Activated CD4-positive, alpha-beta T cell treated with anti-CD3 and anti-CD28 coated beads, Interleukin-2, amount 50 U/mL, for 16 hours (primary cell): ENCODE data around the gene ASS1.

Experiments used
- DNase-seq: peaks from one replicate; pipeline ENCODE4 v3.0.0-alpha.2; 2020

Gene ASS1

GRCh38 chr9:130537346-130538050 is 92.7 kb downstream of the ASS1 start:
- no peak for DNase-seq

DNA sequence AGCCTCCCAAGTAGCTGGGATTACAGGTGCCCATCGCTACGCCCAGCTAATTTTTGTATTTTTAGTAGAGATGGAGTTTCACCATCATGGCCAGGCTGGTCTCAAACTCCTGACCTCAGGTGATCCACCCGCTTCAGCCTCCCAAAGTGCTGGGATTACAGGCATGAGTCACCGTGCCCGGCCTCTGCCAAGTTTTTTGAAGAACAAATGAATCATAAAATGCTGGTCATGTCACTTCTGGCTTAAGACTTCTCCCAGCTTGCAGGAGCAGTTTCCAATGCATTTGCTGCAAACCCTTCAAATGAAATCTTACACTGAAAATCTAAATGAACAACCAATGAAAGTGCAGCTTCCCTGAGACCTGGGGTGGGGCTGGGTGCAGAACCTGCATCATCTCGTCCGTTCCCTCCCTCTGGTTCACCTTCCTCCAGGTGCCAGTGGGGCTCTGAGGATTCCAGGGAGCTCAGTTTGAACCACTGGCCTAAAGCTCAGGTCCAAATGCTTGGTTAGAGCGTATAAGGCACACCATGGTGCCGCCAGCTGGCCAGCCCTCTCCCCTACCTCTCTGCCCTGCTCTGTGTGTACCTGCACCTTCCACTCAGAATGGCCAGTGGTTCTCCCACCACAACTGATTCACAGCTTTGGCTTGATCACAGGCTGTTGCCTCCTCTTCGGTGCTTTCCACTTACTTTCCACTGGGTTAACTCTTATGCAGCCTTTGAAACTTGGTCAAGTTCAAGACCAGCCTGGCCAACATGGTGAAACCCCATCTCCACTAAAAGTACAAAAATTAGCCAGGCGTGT is 94.9 kb downstream of the ASS1 start:
- no peak for DNase-seq

GRCh38 chr9:130541533-130541932 is 96.8 kb downstream of the ASS1 start:
- DNase-seq: no peak

GRCh38 chr9:130542038-130542437 is 97.3 kb downstream of the ASS1 start:
- DNase-seq: no peak

- DNase-seq: no peak
Observed at GRCh38 chr9:130542457-130543228, 97.9 kb downstream of the ASS1 start.

- no peak for DNase-seq
Observed at GRCh38 chr9:130543368-130543767, 98.6 kb downstream of the ASS1 start.

DNA sequence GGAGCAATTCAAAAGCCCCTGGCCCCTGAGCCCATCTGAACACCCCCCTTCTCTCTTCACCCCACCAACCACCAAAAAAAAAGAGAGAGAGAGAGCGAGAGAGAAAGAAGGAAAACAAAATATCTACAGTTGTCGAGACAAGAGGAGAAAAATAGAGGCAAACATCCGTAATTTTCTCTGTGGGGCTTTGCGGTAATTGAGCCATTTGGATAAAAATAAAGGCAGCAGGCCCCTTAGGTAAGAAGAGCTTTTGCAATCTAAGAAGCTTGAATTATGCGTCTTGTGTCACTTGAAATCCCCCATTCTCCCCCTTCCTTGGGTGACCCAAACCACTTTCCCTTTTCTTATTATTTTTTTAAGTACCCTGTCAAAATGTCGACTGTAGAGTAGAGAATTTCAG is 99.1 kb downstream of the ASS1 start:
- DNase-seq: no peak

- DNase-seq: no peak
Observed at GRCh38 chr9:130544364-130544763, 99.6 kb downstream of the ASS1 start.

DNA sequence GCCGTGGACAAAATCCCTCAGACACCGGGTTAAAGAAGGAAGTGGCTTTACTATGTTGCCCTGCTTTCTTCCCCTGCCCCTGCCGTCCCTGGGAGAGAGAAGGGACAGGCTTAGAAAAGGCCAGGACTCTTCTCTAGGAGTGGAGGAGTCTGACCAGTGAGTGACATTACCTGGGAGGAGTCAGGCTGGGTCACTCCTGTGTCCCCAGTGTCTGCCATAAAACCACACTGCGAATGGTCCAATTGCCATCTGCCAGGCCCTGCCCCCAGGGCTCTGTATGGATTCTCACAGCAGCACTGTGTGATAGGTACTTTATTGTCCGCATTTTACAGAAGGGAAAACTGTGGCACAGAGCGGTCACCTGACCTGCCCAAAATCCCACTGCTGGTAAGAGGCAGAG is 103.3 kb downstream of the ASS1 start:
- DNase-seq: no peak

DNA sequence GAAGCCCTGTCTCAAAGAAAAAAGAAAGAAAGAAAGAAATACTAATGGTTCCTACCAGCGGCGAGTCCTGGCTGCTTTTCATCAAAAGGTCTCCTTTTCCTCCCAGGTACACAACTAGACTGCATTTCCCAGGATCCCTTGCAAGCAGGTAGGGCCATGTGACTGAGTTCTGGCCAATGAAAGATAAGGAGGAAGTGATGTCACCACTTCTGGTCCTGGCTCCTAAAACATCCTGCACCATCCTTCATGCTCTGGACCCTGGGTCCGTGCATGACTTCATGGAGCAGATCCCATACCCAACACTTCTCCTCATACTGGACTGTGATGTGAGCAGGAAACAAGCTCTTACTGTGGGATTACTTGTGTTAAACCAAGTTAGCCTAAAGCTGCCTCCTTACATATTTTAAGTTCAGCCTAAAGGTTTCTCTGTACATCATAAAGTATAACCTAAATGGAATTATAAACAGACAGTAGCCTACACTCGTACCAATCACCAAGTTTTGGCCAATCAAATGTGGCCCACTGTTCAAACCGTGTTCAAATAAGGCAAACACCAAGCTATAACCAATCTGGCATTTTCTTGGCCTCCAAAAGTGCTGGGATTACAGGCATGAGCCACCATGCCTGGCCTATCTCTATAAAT is 104.5 kb downstream of the ASS1 start:
- DNase-seq: peak; percentile 23
